Kidney tubule cell (primary cell): ENCODE measurements around the gene CNN2.

Experiments used
- DNase-seq: peaks from one replicate; pipeline ENCODE4 v3.0.0-alpha.2; 2018; ENCODE audit warnings: low spot score

Gene CNN2

GRCh38 chr19:1026783-1027649 lies 608 bp downstream of the CNN2 start:
- DNase-seq = peak; percentile 29

- DNase-seq = peak; percentile 26
Observed at GRCh38 chr19:1027650-1028061, 1.2 kb downstream of the CNN2 start.

DNA sequence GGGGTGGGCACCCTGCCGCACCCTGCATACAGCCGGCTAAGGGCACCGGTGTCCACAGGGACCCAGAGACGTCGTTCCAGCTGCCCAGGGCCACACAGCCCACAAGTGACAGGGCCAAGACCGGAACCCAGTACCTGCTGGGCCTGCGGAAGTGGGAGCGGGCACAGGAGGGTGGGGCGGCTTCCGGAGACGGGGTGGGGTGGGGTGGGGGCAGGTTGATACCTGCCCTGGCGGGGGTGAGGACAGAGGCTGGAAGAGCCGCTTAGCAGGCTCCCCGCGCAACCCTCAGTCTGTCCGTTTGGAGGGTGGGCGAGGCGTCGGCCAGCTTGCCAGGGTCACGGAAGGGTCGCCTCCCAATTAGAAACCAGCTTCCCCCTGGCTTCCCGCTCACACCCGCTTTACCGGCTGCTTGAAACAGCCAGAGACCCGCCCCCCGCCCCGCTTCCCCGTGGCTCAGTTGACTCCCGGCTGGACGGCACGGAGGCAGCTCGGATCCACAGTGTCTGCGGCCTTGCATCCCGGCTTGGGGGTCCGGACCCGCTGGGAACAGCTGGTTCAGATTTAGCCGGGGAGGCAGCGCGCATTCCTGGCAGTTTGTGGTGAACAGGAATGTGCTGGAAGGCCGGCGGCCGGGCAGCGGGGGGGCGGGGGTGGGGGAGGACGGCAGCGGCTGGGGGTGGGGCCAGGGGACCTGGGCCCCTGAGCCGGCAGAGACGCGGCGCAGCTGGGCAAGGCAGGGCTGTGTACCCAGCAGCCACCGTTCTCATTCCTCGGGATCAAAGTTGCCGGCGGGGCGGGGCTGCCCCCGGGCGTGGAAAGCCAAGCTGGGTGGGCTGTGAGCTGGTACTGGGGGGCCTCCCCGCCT lies 1.9 kb downstream of the CNN2 start:
- peak; percentile 87 for DNase-seq

GRCh38 chr19:1032264-1032867 lies 6.0 kb downstream of the CNN2 start:
- no peak for DNase-seq

DNA sequence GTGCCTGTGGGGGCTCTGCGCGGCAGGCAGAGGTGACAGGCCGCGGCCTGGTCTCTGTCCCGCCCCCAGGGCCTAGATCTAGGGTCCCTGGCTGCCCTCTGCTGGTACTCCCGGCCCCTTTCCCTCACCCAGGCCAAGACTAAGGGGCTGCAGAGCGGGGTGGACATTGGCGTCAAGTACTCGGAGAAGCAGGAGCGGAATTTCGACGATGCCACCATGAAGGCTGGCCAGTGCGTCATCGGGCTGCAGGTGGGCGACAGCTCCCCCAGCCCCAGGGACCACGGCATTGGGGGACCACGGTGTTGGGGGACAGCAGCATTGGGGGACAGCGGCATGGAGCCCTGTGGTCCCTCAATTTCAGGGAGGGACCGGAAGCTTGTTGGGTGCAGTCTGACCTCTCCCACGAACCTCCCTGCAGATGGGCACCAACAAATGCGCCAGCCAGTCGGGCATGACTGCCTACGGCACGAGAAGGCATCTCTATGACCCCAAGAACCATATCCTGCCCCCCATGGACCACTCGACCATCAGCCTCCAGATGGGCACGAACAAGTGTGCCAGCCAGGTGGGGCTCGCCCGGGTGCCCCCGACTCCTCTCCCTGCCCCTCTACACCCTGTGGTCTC lies 9.7 kb downstream of the CNN2 start:
- DNase-seq = no peak

DNA sequence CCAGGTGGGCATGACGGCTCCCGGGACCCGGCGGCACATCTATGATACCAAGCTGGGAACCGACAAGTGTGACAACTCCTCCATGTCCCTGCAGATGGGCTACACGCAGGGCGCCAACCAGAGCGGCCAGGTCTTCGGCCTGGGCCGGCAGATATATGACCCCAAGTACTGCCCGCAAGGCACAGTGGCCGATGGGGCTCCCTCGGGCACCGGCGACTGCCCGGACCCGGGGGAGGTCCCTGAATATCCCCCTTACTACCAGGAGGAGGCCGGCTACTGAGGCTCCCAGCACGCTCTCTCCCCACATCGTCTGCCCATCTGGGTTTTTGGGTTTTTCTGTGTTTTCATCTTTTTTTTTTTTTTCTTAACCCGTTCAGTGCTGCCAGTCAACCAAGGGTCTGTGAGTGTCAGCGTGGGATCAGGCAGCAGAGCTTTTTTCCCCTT lies 11.2 kb downstream of the CNN2 start:
- DNase-seq = no peak

DNA sequence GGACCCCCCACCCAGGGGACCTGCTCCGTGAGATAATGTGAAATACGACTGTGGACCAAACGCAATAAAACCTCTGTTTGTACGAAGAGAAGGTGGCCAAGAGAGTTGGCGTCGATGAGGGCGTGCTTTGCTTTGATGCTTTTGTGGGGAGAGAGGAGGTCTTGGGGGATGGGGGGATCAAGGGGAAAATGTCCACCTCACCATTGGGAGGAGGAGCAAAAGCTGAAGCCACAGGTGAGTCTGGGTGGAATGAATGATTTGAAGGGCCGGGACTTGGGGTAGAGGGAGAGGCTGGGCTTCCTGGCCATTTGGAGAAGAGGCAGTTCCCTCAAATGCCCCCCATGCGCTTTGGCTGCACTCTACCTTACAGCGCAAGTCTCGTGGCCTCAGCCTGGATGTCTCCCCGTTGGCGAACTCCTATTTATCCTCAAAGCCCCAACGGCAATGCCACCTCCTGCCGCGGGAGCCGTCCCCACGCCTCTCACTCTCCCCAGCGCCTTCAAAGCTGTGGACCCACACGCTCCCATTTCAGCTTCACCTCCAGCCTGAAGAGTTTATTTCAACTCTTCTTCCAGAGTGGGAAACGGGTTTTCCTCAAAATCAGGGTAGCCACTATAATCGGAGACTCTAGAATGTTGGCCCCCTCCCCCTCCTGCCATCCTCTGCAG lies 12.7 kb downstream of the CNN2 start:
- DNase-seq = no peak

- DNase-seq = peak; percentile 99
Observed at GRCh38 chr19:1039646-1040475, 13.5 kb downstream of the CNN2 start, which contains the start of gene ABCA7. TSS of gene ABCA7 (plus strand) at chr19:1040107. CDS start at chr19:1041362, 1,255 bp downstream.

GRCh38 chr19:1040476-1041271 lies 14.3 kb downstream of the CNN2 start:
- peak; percentile 93 for DNase-seq

DNA sequence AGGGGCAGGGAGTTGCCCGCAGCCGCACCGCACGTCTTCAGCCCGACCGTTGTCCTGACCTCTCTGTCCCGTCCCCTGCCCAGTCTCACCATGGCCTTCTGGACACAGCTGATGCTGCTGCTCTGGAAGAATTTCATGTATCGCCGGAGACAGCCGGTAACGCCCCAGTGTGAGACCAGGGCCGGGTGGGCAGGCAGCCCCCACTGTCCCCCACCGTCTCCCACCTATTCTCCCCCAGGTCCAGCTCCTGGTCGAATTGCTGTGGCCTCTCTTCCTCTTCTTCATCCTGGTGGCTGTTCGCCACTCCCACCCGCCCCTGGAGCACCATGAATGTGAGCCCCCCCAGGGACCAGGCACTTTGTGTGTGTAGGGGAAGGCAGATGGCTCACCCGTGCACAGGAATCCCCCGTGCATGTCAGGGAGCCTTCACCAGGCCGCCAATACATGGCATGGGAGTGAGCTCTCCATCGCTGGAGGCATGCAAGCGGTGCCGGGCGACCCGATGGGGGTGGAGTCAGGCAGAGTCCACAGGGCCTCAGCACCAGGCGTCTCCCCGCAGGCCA lies 14.9 kb downstream of the CNN2 start:
- DNase-seq = no peak

DNA sequence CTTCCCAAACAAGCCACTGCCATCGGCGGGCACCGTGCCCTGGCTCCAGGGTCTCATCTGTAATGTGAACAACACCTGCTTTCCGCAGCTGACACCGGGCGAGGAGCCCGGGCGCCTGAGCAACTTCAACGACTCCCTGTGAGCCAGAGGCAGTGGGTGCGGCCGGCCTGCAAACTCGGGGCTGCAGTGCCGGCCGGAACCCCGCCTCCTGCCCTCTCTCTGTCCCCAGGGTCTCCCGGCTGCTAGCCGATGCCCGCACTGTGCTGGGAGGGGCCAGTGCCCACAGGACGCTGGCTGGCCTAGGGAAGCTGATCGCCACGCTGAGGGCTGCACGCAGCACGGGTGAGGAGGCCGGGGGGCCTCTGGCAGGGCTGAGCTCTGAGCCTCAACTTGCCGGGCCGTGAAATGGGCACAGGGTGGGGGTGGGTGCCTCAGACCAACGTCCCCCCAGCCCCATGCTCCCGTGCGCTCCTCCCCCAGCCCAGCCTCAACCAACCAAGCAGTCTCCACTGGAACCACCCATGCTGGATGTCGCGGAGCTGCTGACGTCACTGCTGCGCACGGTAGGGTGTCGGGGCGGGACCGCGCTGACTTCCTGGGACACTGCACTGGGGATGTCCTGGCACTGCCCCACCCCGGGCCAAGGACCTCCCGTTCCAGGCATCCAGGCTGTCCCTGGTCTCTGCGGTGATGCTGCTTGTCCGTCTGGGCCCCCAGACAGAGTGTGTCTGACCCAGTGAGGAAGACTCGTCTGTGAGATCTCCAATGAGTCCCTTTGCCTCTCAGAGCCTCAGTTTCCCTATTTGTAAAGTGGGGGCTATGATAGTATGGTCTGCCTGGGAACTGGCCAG lies 15.7 kb downstream of the CNN2 start:
- no peak for DNase-seq

DNA sequence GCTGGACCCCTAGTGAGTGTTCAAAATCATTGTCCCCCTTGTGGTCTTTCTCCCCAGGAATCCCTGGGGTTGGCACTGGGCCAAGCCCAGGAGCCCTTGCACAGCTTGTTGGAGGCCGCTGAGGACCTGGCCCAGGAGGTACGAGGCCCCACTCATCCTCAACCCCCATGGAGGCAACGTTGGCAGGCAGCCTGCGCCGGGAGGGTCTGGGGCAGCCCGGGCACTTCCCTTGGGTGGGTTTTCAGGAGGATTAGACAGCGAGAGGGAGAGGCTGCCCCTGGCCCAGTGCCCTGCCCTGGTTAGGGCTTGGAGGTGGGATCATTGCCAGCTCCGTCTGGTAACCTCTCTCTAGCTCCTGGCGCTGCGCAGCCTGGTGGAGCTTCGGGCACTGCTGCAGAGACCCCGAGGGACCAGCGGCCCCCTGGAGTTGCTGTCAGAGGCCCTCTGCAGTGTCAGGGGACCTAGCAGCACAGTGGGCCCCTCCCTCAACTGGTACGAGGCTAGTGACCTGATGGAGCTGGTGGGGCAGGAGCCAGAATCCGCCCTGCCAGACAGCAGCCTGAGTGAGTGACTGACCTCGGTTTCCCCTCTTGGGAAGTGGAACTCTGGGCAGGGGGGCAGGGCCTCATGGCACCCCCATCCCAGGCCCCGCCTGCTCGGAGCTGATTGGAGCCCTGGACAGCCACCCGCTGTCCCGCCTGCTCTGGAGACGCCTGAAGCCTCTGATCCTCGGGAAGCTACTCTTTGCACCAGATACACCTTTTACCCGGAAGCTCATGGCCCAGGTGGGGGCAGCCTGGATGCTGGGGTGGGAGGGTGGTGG lies 16.5 kb downstream of the CNN2 start:
- no peak for DNase-seq

- DNase-seq = peak; percentile 55
Observed at GRCh38 chr19:1045247-1045603, 18.8 kb downstream of the CNN2 start.

GRCh38 chr19:1046117-1046626 lies 19.8 kb downstream of the CNN2 start:
- no peak for DNase-seq

DNA sequence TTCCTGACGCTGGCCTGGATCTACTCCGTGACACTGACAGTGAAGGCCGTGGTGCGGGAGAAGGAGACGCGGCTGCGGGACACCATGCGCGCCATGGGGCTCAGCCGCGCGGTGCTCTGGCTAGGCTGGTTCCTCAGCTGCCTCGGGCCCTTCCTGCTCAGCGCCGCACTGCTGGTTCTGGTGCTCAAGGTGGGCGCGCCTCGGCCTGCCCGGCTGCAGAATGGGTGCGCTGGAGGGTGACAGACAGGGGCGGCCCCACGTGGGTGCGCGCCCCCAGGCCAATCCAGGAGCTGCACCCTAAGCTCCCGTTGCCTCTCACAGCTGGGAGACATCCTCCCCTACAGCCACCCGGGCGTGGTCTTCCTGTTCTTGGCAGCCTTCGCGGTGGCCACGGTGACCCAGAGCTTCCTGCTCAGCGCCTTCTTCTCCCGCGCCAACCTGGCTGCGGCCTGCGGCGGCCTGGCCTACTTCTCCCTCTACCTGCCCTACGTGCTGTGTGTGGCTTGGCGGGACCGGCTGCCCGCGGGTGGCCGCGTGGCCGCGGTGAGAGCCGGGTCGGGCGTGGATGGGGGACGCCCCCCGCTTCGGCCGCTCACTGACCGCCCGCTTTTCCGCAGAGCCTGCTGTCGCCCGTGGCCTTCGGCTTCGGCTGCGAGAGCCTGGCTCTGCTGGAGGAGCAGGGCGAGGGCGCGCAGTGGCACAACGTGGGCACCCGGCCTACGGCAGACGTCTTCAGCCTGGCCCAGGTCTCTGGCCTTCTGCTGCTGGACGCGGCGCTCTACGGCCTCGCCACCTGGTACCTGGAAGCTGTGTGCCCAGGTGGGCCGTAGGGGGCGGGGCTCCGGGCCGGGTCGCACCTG lies 20.7 kb downstream of the CNN2 start:
- no peak for DNase-seq

- no peak for DNase-seq
Observed at GRCh38 chr19:1047696-1048147, 21.3 kb downstream of the CNN2 start.
